NCI-H1694 (cell line): ENCODE data around the gene IQCH.

Experiments
- DNase-seq: peaks from one replicate; lab custom pipeline; 2025; lab: John Stamatoyannopoulos, UW

The IQCH gene

DNA sequence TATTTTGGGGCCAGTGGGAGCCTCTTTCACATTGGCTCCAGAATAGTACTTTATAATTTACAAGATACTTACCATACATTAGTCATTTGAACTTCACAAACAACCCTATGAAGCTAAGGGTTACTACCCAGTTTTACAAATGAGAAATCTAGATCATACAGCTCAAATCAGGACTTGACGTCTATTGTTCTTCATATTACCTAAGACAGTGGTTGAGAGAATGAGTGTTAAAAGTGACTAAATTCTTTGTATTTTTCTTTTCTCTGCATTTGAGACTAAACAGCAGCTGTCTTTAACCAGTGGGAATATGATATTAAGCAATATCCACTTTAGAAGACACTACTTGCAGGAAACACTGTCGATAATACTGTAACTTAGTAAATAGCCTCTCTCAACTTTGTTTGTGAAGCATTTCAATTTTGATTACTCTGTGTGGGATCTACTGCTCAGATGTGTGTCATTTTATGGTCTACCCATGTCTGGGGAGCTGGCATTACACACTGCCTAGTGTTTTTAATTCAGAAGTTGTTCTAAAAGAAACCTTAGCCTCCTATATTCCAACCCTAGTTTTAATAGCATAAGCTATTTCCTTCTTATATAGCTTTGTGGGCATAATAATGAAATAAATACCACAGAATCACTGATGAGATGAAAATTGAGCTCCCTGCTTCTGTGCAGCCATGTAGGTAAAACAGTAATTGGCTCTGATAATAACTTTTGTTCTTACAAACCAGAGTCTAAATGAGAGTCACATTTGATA lies 45.9 kb downstream of the IQCH start:
- DNase-seq = no peak

DNA sequence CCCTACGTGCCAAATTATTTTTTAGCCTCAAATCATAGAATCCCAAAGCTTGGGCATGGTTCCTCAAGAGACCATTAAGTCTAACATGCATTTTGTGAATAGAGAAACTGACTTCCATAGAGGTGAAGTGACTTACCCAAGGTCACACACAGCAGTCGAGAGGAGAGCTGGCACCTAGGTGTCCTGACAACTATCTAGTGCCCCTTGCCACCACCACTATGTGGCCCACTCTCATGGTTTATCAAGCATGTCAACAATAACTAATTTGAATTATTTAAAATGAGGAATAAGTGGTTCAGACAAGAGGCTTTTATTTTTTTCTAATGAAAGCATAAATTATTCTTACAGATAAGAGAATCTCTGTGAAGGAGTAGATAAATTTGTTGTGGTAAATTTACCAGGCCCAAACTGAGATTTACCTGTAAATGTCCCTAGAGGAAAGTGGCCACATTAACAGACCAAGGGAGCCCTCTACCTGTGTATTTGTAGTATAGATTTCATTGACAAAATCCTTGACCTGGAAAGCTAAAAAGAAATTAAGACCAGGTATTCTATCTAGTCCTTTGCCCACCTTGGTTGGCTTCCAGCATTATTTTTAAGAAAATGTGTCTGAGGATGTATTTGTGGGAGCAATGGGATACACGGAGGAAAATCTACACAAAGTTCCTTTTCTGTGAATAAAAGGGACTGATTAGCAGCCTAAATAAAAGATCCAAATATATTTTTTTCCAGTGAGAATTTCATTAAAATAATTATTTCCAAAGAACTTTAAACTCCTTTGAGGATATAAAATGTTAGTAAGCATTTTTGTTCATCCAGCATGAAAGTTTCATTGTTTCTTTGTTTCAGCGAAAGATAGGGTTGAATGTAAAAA lies 49.1 kb downstream of the IQCH start:
- no peak for DNase-seq

DNA sequence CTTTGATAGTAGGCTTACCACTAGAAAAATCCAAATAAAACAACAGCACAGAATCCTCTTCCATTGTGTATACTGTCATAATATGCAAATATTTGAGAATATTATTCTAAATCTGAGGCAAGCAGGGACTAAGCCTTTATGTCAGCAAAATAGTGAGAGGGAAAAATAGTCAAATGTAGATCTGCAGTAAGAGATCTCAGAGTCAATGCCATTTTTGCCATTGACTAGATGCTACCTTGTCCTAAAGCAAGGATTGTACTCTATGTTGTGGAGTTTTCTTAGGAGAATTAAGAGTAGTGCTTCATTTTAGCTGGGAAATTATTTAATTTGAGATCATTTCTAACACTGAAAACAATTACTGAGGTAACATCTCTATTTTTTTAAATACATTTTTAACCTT lies 50.2 kb downstream of the IQCH start:
- no peak for DNase-seq

DNA sequence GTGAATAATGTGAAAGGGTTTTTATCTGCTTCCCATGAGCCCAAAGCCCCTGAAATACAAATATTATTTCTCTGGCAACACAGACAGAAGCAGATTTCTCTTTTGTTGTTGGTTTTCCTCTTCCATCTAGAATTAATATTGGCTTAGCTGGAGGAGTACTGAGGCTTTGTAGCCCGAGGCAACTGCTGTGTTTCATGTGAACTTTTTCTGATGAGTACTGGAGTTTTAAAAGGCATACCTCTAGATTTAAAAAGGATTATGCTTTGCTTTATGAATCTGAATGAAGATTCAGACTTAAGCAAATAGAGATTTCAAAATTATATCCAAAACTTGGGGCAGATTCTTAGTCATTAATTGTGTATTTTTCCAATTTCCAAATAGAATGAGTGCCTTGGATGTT lies 50.9 kb downstream of the IQCH start:
- no peak for DNase-seq

DNA sequence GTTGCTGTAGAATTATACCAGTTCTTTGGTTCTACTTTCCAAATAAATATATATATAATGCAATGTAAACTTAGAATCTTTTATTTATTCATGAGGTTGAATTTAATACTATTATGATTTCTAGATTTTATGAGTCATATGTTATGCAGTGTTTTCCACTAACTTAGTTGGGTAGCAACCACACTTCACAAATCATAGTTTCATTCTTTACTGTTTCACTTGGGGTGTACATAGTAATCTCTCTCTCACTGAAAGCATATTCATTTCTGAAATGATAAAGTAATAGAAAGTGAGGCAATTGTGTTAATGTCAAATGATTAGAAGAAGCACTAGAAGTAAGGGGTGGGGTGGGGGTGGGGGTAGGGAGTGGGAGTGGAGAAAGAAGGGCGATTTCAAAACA lies 52.6 kb downstream of the IQCH start:
- no peak for DNase-seq

DNA sequence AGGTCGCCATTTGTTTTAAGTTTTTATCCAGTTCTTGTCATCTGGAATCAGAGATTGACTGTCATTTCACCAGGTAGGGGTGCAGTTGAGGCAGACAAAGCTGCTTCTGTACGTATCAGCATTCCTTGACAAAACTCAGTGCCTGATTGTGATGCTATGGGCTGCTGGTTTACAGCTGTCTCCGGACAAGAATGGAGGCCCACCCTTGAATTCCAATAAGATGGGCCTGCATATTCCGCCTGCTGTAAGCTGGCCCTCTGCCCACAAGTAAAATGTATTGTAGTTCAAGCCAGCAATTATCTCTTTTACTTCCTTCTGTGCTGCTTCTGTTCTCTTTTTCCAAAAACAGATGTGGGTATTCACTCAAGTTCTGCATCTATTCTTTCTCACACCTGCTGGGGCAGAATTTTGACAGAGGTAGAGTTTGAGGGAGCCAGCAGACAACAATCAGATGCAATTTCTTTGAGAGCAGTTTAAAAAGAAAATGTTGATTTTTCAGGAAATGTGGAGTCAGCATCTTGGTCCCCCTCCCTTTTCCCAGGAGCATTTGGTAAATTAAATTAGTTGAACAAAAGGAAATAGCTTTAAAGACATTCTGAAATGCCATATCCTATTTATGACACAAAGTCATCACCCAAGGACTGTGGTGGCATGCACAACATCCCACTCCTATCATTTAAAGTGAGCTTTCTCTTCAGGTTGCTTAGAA lies 53.5 kb downstream of the IQCH start:
- no peak for DNase-seq

DNA sequence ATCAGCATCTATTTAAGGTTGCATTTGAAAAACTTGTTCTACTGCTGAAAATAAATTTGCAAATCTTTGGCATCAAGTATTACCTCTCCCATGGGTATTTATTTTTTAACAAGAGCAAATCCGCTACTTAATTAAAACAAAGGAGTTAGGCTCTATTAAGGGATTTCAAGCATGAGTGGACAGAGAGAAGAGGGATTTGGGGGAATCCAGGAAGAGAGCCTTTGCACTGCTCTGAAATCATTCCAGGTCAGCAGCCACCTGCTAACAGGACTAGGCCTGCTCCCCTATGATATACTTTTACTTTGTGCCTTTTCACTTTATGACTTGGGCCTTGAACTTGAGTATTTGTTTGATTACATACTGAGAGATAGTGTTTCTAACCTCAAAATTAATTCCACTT lies 57.1 kb downstream of the IQCH start:
- no peak for DNase-seq

DNA sequence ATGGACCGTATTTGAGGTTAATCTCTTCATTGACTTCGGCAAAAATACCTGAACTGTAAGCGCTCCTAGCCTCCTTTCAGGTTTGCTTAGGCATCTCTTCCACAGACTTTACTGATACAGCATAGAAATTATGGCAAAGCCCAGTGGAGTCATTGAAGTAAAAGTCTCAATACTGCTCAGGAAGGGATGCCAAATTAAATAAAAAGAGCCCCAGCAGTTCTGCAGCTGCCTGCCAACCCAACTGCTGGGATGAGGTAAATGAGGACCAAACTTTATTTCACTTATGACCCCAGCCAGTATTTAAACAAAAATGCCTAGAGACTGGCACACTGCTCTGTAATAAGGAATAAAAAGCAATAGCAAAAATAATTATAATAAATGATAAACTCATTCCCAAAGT lies 65.4 kb downstream of the IQCH start:
- DNase-seq = no peak

DNA sequence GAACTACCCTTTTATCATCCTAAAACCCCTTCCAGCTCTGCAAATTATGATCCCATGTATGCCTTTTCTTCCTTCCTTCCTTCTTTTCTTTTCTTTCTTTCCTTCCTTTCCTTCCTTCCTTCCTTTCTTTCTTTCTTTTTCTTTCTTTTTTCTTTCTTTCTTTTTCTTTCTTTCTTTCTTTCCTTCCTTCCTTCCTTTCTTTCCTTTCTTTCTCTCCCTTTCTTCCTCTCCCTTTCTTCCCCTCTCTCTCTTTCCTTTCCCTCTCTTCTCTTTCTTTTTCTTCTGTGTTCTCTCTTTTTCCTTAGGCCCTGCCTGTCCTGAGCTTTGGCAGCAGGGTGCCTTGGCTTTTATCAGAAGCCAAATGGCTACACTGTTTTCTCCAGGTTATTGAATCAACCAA lies 66.8 kb downstream of the IQCH start:
- no peak for DNase-seq

DNA sequence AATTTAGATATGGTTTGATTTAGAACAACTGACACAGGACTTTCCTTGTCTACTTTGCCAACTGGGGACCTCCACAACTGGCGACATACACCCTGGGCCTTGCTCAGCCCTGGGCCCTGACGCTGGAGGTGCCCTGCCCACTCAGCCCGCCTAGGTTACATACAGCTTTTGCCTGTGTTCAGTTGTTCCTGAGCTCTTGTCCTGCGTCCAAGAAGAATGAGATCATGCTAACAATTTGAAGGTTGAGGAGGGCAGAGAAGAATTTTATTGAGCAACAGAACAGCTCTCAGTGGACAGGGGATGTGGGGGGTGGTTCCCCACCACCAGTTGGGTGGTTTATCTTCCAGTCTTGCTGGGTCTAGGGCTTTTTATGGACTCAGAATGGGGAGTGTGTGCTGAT lies 67.9 kb downstream of the IQCH start:
- no peak for DNase-seq

DNA sequence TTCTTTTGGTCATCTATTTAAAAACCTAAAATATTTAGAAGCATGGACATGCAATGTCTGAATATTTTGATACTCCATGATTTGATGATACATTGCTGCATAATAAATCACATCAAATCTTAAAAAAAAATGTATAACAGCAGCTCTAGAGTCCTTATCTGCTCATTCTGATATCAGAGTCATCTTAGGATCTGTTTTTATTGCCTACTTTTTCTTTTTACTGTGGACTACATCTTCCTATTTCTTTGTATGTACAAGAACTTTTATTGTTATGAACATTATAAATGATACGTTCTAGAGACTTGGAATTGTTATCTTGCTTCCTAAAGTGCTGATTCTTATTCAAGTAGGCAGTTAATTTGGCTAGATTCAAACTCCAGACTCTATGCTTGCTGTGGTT lies 72.7 kb downstream of the IQCH start:
- DNase-seq = no peak

DNA sequence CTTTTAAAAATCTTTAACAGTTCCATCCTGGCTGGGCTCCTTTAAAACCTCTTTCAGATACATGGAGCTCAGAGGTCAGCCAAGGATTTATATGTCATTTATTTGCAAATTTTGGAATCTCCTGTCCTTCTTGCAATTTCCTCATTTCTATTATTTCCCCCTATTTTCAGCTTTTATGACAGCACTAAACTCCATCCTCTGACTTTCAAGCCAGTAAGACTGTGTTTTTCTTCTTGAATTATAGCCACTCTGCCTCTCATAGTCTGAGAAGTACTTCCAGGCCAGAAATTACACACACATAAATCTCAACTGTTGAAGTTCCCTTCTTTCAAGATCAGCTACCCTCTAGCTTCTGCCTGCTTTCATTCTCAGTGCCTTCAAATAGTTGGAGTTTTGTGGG lies 73.2 kb downstream of the IQCH start:
- DNase-seq = no peak

DNA sequence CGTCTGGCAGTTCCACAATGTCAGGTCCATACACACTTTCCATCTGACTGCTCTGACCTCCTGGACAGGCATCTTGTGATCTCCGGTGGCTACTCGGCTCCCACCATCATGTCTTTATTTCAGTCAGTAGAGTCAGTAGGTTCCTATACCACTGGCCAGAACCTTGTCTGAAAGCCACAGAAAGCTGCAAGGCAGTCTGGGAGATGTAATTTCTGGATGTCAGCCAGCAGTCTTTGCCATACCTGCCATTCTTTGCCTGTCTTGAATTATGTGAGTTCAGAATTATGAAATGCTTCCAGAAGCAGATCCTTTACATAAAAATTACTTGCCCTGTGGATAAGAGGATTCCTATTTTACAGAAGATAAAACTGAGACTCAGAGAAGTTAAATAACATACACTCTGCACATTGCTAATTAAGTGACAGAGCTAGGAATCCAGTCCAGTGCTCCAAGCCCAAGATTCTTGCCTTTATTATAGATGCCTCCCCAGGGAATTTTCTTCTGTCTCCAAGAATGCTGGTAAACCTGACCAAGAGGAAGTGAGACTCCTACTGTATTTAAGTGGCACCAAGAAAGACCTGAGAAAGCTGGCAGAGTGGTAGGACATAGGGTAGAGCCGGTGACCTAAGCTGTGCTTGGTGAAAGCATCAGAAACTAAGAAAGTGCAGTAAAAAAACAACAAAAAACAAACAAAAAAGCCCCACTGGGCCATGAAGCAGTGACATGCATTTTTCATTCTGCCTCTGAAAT lies 75.6 kb downstream of the IQCH start:
- DNase-seq = no peak

DNA sequence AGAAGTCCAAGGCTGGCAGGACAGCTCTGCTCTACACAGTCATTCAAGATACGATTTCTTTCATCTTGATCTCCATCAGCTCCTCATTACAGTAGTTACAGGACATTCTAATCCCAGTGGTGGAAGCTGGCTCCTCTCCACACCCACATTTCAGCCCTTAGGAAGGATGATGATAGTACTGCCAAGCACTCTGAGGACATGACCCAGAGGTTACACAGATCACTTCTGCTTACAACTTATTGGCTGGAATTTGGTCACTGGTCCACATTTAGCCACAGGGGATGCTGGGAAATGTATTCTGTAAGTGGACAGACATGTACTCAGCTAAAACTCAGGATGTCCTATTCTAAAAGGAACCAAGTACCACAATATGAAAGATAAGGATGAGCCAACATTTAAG lies 77.1 kb downstream of the IQCH start:
- no peak for DNase-seq

DNA sequence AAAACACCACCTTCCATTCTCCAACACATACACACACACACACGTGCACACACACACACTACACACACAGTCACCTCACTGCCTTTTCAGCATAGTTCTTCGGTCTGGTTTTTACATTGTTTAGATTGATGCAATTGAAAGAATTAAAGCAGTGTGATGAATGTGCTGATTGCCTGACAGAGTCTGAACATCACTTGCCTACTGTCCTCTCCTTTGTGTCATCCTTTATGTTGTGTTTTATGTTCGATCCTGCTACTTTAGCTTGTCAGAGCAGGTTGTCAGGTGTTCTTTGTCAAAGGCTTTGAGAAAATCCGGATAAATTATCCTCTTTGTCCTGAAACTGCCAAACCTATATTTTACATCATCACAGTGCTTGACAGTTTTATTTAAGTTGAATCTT lies 80.4 kb downstream of the IQCH start:
- no peak for DNase-seq

DNA sequence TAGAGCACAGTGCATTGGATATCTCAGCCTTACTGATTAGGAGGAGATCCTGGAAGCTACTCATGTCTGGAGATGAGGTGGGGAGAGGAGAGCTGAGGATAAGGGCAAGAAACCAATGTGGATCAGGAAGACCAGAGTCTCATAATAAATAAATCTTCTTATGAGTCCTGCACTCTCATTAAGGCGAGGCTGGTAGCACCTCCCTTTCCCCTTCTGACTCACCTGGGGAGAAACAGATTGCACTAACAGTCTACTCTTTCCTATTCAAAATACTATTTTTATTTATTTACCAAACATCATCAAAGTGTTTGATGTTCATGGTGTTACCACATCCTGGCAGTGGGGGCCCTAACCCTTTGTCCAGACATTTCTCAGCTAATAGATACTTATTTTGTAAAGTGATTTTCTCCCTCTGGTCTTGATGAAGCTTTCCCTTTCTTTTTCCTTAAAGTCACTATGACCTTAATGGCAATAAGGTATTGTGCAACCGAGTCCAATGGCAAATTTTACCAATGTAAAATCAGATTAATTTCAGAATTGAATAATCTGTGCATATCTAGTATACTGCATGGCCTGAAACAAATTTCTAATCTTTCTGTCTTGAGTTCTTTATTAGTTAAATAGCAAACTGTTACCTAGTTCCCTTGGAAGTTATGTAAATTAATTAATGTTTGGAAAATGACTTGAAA lies 81.1 kb downstream of the IQCH start:
- DNase-seq = no peak

DNA sequence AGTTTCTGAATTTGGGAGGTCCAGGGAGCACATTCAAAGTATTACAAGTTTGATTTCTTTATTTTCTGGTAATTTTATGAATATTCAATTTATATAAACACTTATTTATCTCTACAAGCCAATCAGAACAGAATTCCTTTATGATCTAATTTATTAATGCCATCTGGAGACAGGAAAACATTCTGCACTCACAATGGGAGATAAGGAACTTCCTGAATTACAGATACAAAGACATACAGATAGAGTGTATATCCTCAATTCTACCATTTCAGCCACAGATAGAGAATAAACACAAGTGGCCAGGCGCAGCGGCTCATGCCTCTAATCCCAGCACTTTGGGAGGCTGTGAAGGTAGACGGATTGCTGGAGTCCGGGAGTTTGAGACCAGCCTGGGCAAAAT lies 86.0 kb downstream of the IQCH start:
- no peak for DNase-seq

DNA sequence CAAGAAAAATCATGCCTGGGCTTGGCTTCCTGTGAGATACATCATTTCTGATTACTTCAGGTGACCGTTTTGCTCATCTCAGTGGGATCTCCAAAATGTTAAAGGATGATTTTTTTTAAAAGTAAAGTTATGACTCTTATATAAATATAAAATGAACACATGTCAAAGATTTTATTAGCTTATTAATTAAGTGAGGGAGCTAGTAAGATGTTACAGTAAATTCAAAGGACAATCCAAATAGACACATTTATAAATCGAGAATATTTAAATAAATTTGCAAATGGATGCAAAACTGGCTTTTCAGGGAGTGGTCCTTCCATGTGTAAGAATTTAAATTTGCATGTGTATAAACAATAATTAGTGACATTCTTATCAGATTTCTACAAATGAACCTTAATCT lies 87.0 kb downstream of the IQCH start:
- no peak for DNase-seq

DNA sequence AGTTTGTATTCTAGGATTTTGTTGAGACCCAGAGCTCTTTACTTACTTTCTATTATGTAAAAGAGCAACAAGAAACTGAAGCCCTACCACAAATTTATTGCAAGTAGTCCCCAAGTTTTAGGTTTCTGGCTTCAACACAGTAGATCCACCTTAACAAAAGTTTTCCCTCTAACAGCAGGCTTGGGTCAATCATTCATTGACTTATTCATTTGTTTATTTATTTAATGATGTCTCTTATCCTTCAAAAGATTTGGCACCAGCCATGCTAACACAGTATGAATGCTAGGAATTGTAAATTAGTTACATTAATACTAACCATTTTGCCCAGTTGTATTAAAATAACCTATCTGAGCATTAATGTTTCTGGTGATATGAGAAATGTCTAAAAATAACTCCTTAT lies 88.6 kb downstream of the IQCH start:
- DNase-seq = no peak

DNA sequence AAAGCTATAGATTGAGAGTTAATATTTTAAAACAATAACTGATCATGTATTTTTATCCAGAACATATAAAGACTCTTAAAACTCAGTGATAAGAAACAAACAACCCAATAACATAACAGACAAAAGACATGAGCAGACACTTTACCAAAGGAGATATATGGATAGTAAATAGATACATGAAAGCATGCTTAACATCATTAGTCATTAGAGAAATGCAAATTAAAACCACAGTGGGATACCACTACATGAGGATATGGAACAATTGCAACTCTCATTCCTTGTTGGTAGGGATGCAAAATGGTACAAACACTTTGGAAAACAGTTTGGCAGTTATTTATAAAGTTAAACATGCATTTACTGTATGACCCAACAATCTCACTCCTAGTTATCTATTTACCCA lies 95.0 kb downstream of the IQCH start:
- no peak for DNase-seq

DNA sequence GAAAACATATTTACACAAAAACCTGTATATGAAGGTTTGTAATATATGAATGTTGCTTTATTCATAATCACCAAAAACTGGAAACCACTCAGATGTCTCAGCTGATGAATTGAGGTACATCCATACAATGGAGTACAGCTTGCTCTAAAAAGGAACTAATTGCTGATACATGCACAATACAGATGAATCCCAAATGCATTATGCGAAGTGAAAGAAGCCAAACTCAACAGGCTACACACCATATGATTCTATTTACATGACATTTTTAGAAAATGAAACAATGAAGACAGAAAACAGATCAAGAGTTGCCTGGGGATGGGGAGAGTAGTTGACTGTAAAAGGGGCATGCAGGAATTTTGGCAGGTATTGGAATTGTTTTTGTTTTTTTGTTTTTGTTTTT lies 95.5 kb downstream of the IQCH start:
- DNase-seq = no peak

DNA sequence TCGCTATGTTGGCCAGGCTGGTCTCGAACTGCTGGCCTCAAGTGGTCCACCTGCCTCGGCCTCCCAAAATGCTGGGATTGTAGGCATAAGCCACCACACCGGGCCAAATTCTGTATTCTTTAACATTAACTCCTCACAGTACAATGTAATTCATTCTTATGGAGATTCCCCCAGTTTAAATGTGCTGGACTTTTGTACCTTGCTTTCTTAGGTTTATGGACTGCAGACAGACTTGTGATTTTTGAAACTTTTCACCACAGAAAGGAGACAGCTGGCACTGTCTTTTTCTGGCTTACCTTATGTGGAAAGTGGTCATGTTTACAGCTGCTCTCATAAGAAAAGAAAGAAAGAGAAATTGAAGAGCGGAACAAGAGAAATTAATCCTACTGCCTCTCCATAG lies 103.8 kb downstream of the IQCH start:
- no peak for DNase-seq
